Measurements from ENCODE around the gene HADH.

Gene HADH

GRCh38 chr4:108056418-108056817 lies 66.7 kb downstream of the HADH start:
- no peak overlapping the region for H3K4me3 ChIP-seq (ENCODE audit: low read length)
- TF ChIP-seq CTCF (conservative IDR thresholded peaks at IDR 0.05; ENCODE audit: low read depth, low read length), result no peak
- no peak for DNase-seq (ENCODE audit: low read depth)

- H3K4me3 ChIP-seq (ENCODE audit: low read length), result no peak overlapping the region
- DNase-seq (ENCODE audit: low read depth), result no peak
Measured at GRCh38 chr4:108058685-108059440, 69.2 kb downstream of the HADH start.

GRCh38 chr4:108060164-108060563 lies 70.5 kb downstream of the HADH start:
- no peak for DNase-seq (ENCODE audit: low read depth)
- peak; percentile 44 for TF ChIP-seq CTCF (conservative IDR thresholded peaks at IDR 0.05; ENCODE audit: low read depth, low read length)
- H3K4me3 ChIP-seq (ENCODE audit: low read length), result no peak overlapping the region

More at GRCh38 chr4:108058685-108059440, 69.2 kb downstream of the HADH start:
- TF ChIP-seq CTCF (conservative IDR thresholded peaks at IDR 0.05; ENCODE audit: low read depth, low read length), result no peak

- H3K4me3 ChIP-seq (ENCODE audit: low read length), result no peak overlapping the region
- no peak for TF ChIP-seq CTCF (conservative IDR thresholded peaks at IDR 0.05; ENCODE audit: low read depth, low read length)
- no peak for DNase-seq (ENCODE audit: low read depth)
Measured at GRCh38 chr4:108060686-108061321, 71.1 kb downstream of the HADH start.

- no peak for TF ChIP-seq CTCF (conservative IDR thresholded peaks at IDR 0.05; ENCODE audit: low read depth, low read length)
- DNase-seq (ENCODE audit: low read depth), result no peak
- H3K4me3 ChIP-seq (ENCODE audit: low read length), result no peak overlapping the region
Measured at GRCh38 chr4:108068442-108068841, 78.8 kb downstream of the HADH start.

- no peak overlapping the region for H3K4me3 ChIP-seq (ENCODE audit: low read length)
- no peak for TF ChIP-seq CTCF (conservative IDR thresholded peaks at IDR 0.05; ENCODE audit: low read depth, low read length)
- DNase-seq (ENCODE audit: low read depth), result no peak
Measured at GRCh38 chr4:108070775-108071174, 81.1 kb downstream of the HADH start.

- no peak for DNase-seq (ENCODE audit: low read depth)
- no peak overlapping the region for H3K4me3 ChIP-seq (ENCODE audit: low read length)
- no peak for TF ChIP-seq CTCF (conservative IDR thresholded peaks at IDR 0.05; ENCODE audit: low read depth, low read length)
Measured at GRCh38 chr4:108072300-108072699, 82.6 kb downstream of the HADH start.

All from retinal pigment epithelial cell (primary cell).